ENCODE data around the gene ZNF579. TPM values are rescaled to one million over a fixed set of nuclear protein-coding genes. Genes with fewer than 3 reads are reported as not detected.

The ZNF579 gene
- total and polyA plus RNA-seq, 2 of the 13 experiments (the other 11 are each of a cell fraction or from before 2014, with no cell fraction given), result 2.1 to 2.9 TPM

DNA sequence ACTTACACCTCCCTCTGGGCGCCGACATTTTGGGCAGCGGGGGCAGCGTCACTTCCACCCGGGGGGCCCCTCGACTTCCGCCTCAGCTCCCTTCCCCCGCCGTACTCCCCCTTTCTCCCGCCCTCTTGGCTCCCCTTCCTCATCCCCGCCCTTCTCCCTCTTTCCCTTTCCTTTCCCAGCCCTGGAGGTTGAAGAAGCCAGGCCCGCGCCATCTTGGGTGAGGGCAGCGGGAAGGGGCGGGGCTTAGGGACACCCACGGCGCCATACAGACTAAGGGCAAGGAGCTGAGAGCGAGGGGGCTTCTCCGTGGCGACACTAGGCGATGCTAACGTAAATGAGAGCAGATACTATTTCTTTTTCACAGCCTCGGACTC, 18.8 kb upstream of the ZNF579 start, which contains the start of gene FIZ1 (continued):
- TF ChIP-seq SNAPC2 (CRISPR knock-in tag; IDR thresholded peaks at IDR 0.05) (no peak), TARDBP (CRISPR knock-in tag; IDR thresholded peaks at IDR 0.05) (0 out of 2 replicates have a peak, but pooled peaks have one; percentile 34), ZNF407 (CRISPR knock-in tag; IDR thresholded peaks at IDR 0.05; ENCODE audit: not compliant biosample characterization) (no peak), TBP (CRISPR knock-in tag; IDR thresholded peaks at IDR 0.05) (no peak), ZNF547 (CRISPR knock-in tag; IDR thresholded peaks at IDR 0.05) (0 out of 2 replicates have a peak, but pooled peaks have one; percentile 52), ZNF746 (CRISPR knock-in tag; IDR thresholded peaks at IDR 0.05) (peak; percentile 97), HMG20B (CRISPR knock-in tag; conservative IDR thresholded peaks at IDR 0.05) (no peak), SIX4 (CRISPR knock-in tag; IDR thresholded peaks at IDR 0.05) (no peak), RARG (CRISPR knock-in tag; IDR thresholded peaks at IDR 0.05; ENCODE audit: low read depth) (no peak), MAFK (conservative IDR thresholded peaks at IDR 0.05 in 1 of 2, IDR thresholded peaks at IDR 0.05 in 1 of 2; ENCODE audit: low read length in 2 of 2) (no peak)
- TF ChIP-seq, protein P1, sequence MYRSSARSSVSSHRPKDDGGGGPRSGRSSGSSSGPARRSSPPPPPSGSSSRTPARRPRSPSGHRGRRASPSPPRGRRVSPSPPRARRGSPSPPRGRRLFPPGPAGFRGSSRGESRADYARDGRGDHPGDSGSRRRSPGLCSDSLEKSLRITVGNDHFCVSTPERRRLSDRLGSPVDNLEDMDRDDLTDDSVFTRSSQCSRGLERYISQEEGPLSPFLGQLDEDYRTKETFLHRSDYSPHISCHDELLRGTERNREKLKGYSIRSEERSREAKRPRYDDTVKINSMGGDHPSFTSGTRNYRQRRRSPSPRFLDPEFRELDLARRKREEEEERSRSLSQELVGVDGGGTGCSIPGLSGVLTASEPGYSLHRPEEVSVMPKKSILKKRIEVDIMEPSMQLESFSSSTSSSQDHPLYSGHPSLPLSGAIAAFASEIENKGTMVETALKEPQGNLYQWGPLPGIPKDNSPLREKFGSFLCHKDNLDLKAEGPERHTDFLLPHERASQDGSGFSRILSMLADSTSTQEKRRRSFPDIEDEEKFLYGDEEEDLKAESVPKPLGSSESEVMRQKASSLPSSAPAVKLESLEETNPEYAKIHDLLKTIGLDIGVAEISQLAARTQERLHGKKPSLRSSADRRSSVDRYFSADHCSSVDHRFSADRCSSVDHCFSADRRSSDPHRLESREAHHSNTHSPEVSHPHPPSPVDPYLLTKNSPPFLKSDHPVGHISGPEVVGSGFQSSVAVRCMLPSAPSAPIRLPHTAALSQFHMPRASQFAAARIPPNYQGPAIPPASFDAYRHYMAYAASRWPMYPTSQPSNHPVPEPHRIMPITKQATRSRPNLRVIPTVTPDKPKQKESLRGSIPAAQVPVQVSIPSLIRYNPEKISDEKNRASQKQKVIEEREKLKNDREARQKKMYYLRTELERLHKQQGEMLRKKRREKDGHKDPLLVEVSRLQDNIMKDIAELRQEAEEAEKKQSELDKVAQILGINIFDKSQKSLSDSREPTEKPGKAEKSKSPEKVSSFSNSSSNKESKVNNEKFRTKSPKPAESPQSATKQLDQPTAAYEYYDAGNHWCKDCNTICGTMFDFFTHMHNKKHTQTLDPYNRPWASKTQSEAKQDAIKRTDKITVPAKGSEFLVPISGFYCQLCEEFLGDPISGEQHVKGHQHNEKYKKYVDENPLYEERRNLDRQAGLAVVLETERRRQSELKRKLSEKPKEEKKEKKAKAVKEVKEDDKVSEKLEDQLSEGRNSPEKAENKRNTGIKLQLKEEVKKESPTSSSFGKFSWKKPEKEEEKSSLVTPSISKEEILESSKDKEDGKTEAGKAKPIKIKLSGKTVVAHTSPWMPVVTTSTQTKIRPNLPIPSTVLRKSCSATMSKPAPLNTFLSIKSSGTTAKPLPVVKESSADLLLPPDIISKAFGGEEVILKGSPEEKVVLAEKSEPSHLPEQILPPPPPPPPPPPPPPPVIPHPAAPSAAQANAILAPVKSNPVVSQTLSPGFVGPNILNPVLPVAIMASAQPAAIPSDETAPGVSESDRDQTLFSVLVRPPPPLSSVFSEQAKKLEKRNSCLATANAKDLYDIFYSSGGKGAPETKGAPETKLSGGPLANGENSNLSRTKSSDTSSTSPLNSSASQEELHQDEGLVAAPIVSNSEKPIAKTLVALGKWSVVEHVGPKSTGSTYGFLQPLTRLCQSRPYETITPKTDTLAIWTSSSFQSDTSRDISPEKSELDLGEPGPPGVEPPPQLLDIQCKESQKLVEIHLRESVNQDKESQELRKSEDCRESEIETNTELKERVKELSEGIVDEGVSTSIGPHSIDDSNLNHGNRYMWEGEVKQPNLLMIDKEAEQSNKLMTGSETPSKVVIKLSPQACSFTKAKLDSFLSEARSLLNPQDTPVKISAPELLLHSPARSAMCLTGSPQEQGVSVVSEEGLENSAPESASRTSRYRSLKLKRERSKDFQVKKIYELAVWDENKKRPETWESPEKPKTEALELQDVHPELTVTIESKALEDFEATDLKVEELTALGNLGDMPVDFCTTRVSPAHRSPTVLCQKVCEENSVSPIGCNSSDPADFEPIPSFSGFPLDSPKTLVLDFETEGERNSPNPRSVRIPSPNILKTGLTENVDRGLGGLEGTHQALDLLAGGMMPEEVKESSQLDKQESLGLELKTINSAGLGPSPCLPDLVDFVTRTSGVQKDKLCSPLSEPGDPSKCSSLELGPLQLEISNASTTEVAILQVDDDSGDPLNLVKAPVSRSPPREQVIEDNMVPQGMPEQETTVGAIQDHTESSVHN (CRISPR knock-in tag; IDR thresholded peaks at IDR 0.05), result no peak
- TF ChIP-seq, protein P2, sequence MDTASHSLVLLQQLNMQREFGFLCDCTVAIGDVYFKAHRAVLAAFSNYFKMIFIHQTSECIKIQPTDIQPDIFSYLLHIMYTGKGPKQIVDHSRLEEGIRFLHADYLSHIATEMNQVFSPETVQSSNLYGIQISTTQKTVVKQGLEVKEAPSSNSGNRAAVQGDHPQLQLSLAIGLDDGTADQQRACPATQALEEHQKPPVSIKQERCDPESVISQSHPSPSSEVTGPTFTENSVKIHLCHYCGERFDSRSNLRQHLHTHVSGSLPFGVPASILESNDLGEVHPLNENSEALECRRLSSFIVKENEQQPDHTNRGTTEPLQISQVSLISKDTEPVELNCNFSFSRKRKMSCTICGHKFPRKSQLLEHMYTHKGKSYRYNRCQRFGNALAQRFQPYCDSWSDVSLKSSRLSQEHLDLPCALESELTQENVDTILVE (CRISPR knock-in tag; IDR thresholded peaks at IDR 0.05), result peak; percentile 61; the same call in 1 of the 2 replicates
